PC-3 (cell line): Measurements from ENCODE around the gene EXD3. TPM values are rescaled to one million over a fixed set of nuclear protein-coding genes. Genes with fewer than 3 reads are reported as not detected.
"Not testable (repeated sequence)": the region's sequence is repeated elsewhere in the genome, so short reads cannot be mapped to it uniquely, and the experiment has no call there.

Source experiments
- ATAC-seq: fragments of 200-7000 bp; cut with Tn5 transposase; 2 replicates; pipeline ENCODE4 v1.9.1; 2020; ENCODE audit warnings: mild to moderate bottlenecking, moderate library complexity
- BruUV-seq: library from RNA; stranded (reverse); fragments of 400-500 nt; replicated peaks from 2 replicates; lab custom pipeline; 2021; lab: Mats Ljungman, UMichigan
- CTCF ChIA-PET: fragments of 300-600 bp; sonication (Branson Sonifier 250); formaldehyde crosslinking; loops from one replicate; lab custom pipeline; 2022; ENCODE audit warnings: antibody characterized with exemption; lab: Charles Lee
- POLR2A ChIA-PET: fragments of 300-600 bp; sonication (Branson Sonifier 250); formaldehyde crosslinking; loops from one replicate; lab custom pipeline; 2022; ENCODE audit warnings: antibody characterized with exemption; ENCODE audit not compliant: unreplicated experiment; lab: Charles Lee
- DNase-seq: peaks from one replicate; pipeline ENCODE4 v3.0.0-alpha.2; 2015
- H2AFZ ChIP-seq: fragments of 300-600 bp; sonication (generic); 2 replicates; pipeline ENCODE4 v1.6.0; 2016; ENCODE audit warnings: antibody characterized with exemption, low read length
- H3F3A ChIP-seq: fragments of 300-600 bp; sonication (generic); one replicate; pipeline ENCODE4 v1.6.0; 2017; ENCODE audit warnings: antibody characterized with exemption, low read length, control low read depth, mild to moderate bottlenecking; ENCODE audit not compliant: unreplicated experiment
- H3K27ac ChIP-seq: fragments of 300-600 bp; sonication (generic); 2 replicates; pipeline ENCODE4 v1.5.1; 2016; ENCODE audit warnings: mild to moderate bottlenecking, low read length
- H3K27me3 ChIP-seq: fragments of 300-600 bp; sonication (generic); 2 replicates; pipeline ENCODE4 v1.6.1; 2016; ENCODE audit warnings: low read length, mixed read lengths
- H3K36me3 ChIP-seq: fragments of 300-600 bp; sonication (generic); 2 replicates; pipeline ENCODE4 v1.6.1; 2016; ENCODE audit warnings: low read depth, mixed run types, low read length, mixed read lengths
- H3K4me1 ChIP-seq: fragments of 300-600 bp; sonication (generic); 2 replicates; pipeline ENCODE4 v1.5.1; 2016; ENCODE audit warnings: low read length; ENCODE audit not compliant: insufficient read depth
- H3K4me2 ChIP-seq: fragments of 300-600 bp; sonication (generic); 2 replicates; pipeline ENCODE4 v1.6.0; 2016; ENCODE audit warnings: low read length
- H3K4me3 ChIP-seq: fragments of 300-600 bp; sonication (generic); 2 replicates; pipeline ENCODE4 v1.5.1; 2016; ENCODE audit warnings: mild to moderate bottlenecking, low read length, mixed read lengths
- H3K79me2 ChIP-seq: fragments of 300-600 bp; sonication (generic); 2 replicates; pipeline ENCODE4 v1.6.1; 2017; ENCODE audit warnings: low read length, mixed read lengths
- H3K9ac ChIP-seq: fragments of 300-600 bp; sonication (generic); 2 replicates; pipeline ENCODE4 v1.6.0; 2016; ENCODE audit warnings: mild to moderate bottlenecking, low read length
- H3K9me2 ChIP-seq: fragments of 300-600 bp; sonication (generic); replicated peaks from 2 replicates; pipeline ENCODE4 v1.6.1; 2016; ENCODE audit warnings: mixed run types, low read length, mixed read lengths
- H3K9me3 ChIP-seq: fragments of 300-600 bp; sonication (generic); 2 replicates; pipeline ENCODE4 v1.6.1; 2016; ENCODE audit warnings: low read length, mixed read lengths
- H4K20me1 ChIP-seq: fragments of 300-600 bp; sonication (generic); 2 replicates; pipeline ENCODE4 v1.6.1; 2016; ENCODE audit warnings: low read length, mixed read lengths
- EZH2 ChIP-seq: fragments of 300-600 bp; sonication (generic); IDR thresholded peaks from one replicate; pipeline ENCODE4 v1.6.1; 2017; ENCODE audit warnings: antibody characterized with exemption, mild to moderate bottlenecking, low read length; ENCODE audit not compliant: unreplicated experiment
- EZH2phosphoT487 ChIP-seq: fragments of 300-600 bp; sonication (generic); IDR thresholded peaks from 2 replicates; pipeline ENCODE4 v1.6.1; 2018; ENCODE audit warnings: mild to moderate bottlenecking, antibody characterized with exemption, low read length, borderline replicate concordance
- intact Hi-C: fragments of 100-400 bp; cut with micrococcal nuclease; formaldehyde crosslinking; loops from 2 replicates; pipeline ENCODE4 v1.9.0; 2023
- total RNA-seq: library from RNA; depleted of rRNA; stranded (reverse); fragments of >200 nt; gene quantifications from 2 replicates; pipeline ENCODE4 v1.2.3, GENCODE V29; 2014
- TF ChIP-seq, protein P1 (sequence below): fragments of 300-600 bp; sonication (generic); conservative IDR thresholded peaks from 2 replicates; pipeline ENCODE4 v1.5.1; 2017; ENCODE audit warnings: antibody characterized with exemption, low read depth, mild to moderate bottlenecking, low read length

Gene EXD3
- total RNA-seq, 1 experiment from 2014 or later, result 1.9 TPM

DNA sequence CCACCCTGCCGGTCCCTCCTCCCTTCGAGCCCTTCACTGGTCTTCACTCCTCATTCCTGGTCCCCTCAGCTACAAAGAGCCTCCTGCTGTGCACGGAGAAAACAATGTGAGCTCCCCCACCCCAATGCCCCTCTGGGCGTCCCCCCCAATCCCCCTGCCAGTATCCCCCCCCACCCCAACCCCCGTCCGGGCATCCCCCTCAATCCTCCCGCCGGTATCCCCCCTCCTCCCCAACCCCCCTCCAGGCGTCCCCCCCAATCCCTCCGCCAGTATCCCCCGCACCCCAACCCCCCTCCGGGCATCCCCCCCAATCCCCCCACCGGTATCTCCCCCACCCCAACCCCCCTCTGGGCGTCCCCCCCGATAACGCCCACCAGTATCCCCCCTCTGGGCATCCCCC, 42.8 kb downstream of the EXD3 start:
- Histone ChIP-seq H3K9ac (no peak overlapping the region), H3K36me3 (no peaks in the 10 kb centered on the region), H3K4me1 (no peaks in the 10 kb centered on the region), H3K4me3 (no peak overlapping the region), H3K27ac (no peak overlapping the region), H3K9me3 (no peaks in the 10 kb centered on the region), H3K4me2 (no peak overlapping the region), H4K20me1 (no peaks in the 10 kb centered on the region), H3K79me2 (no peaks in the 10 kb centered on the region), H3K9me2 (no peaks in the 10 kb centered on the region), H3K27me3 (no peaks in the 10 kb centered on the region), H3F3A (no peaks in the 10 kb centered on the region), H2AFZ (no peak overlapping the region)
- no peak for TF ChIP-seq EZH2phosphoT487
- no peak for TF ChIP-seq EZH2
- intact Hi-C loops, result no loop called here
- DNase-seq (no peak), ATAC-seq (no peak)
- BruUV-seq, result no TSS peak
- CTCF ChIA-PET, result no interaction called here
- POLR2A ChIA-PET, result no interaction called here

DNA sequence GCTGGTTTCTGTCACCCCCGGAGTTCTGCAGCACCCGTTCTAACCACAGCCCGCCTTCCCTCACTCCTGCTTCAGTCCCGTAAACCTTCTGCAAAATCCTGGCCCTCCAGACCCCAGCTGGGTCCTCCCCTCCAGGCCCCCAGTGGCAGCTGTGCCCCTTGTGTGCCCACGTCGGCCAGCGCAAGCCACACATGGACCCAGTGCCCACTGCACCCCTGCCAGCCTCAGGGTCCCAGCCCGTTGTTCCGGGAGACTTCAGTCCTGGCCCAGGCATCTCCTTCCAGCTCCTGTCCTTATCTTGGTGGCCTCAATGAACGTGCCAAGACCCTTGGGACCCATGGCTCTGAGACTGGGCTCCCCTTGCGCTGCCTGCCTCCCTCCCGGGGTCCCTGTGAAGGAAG, 43.2 kb downstream of the EXD3 start:
- Histone ChIP-seq H3K9me3 (no peaks in the 10 kb centered on the region), H3K27ac (no peak overlapping the region), H3K4me1 (no peaks in the 10 kb centered on the region), H3K9ac (no peak overlapping the region), H3K27me3 (no peaks in the 10 kb centered on the region), H4K20me1 (no peaks in the 10 kb centered on the region), H2AFZ (no peak overlapping the region), H3K4me3 (no peak overlapping the region), H3K36me3 (no peaks in the 10 kb centered on the region), H3K4me2 (no peak overlapping the region), H3K9me2 (no peaks in the 10 kb centered on the region), H3F3A (no peaks in the 10 kb centered on the region), H3K79me2 (no peaks in the 10 kb centered on the region)
- no peak for ATAC-seq
- ChIA-PET POLR2A (no interaction called here), CTCF (no interaction called here)
- intact Hi-C loops, result no loop called here
- TF ChIP-seq EZH2 (no peak), EZH2phosphoT487 (no peak)
- TF ChIP-seq, protein P1, sequence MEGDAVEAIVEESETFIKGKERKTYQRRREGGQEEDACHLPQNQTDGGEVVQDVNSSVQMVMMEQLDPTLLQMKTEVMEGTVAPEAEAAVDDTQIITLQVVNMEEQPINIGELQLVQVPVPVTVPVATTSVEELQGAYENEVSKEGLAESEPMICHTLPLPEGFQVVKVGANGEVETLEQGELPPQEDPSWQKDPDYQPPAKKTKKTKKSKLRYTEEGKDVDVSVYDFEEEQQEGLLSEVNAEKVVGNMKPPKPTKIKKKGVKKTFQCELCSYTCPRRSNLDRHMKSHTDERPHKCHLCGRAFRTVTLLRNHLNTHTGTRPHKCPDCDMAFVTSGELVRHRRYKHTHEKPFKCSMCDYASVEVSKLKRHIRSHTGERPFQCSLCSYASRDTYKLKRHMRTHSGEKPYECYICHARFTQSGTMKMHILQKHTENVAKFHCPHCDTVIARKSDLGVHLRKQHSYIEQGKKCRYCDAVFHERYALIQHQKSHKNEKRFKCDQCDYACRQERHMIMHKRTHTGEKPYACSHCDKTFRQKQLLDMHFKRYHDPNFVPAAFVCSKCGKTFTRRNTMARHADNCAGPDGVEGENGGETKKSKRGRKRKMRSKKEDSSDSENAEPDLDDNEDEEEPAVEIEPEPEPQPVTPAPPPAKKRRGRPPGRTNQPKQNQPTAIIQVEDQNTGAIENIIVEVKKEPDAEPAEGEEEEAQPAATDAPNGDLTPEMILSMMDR, result no peak
- DNase-seq, result no peak
- no TSS peak for BruUV-seq

DNA sequence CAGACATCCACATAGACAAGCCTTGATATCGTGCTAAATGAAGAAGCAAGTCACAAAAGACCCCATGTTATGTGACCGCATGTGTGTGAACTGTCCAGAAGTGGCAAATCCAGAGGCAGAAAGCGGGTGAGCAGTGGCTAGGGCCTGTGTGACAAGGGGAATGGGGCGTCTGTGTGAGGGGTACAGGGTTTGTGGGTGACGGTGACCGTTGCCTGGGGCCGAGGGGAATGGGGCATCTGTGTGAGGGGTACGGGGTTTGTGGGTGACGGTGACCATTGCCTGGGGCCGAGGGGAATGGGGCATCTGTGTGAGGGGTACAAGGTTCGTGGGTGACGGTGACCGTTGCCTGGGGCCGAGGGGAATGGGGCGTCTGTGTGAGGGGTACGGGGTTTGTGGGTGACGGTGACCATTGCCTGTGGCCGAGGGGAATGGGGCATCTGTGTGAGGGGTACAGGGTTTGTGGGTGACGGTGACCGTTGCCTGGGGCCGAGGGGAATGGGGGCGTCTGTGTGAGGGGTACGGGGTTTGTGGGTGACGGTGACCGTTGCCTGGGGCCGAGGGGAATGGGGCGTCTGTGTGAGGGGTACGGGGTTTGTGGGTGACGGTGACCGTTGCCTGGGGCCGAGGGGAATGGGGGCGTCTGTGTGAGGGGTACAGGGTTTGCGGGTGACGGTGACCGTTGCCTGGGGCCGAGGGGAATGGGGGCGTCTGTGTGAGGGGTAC, 44.1 kb downstream of the EXD3 start:
- H3K4me3 ChIP-seq, H2AFZ ChIP-seq, CTCF ChIA-PET, H4K20me1 ChIP-seq, H3K27me3 ChIP-seq, H3F3A ChIP-seq, H3K4me2 ChIP-seq, H3K9ac ChIP-seq, H3K4me1 ChIP-seq, intact Hi-C loops, BruUV-seq, H3K9me2 ChIP-seq, DNase-seq, POLR2A ChIA-PET, H3K79me2 ChIP-seq, ATAC-seq, H3K27ac ChIP-seq, H3K9me3 ChIP-seq, H3K36me3 ChIP-seq: not testable (repeated sequence)

DNA sequence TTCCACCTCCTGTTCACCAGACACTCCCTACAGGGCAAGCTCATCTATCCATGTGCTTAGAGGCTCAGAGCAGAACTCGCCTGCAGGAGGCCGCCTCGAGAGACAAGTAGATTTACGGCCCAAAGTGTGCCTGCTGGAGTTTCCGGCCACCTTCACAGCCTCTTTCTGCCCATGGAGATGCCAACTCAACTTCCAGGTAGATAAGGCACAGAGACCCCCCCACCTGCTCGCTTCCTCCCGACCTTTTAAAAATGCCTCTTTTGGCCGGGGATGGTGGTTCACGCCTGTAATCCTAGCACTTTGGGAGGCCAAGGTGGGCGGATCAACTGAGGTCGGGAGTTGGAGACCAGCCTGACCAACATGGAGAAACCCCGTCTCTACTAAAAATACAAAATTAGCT, 46.6 kb downstream of the EXD3 start:
- no peaks in the 10 kb centered on the region for H4K20me1 ChIP-seq
- H3K27ac ChIP-seq, result no peak overlapping the region
- intact Hi-C loops, result no loop called here
- ATAC-seq (no peak), DNase-seq (no peak)
- POLR2A ChIA-PET, result no interaction called here
- no peaks in the 10 kb centered on the region for H3K9me2 ChIP-seq
- H3K4me3 ChIP-seq, result no peak overlapping the region
- H3K36me3 ChIP-seq, result no peaks in the 10 kb centered on the region
- BruUV-seq, result no TSS peak
- no peak overlapping the region for H3K4me2 ChIP-seq
- no peaks in the 10 kb centered on the region for H3F3A ChIP-seq
- no peaks in the 10 kb centered on the region for H3K9me3 ChIP-seq
- H3K79me2 ChIP-seq, result no peaks in the 10 kb centered on the region
- no peaks in the 10 kb centered on the region for H3K27me3 ChIP-seq
- CTCF ChIA-PET, result no interaction called here
- H3K9ac ChIP-seq, result no peak overlapping the region
- no peak overlapping the region for H2AFZ ChIP-seq
- no peaks in the 10 kb centered on the region for H3K4me1 ChIP-seq
- TF ChIP-seq, protein P1, result no peak
- TF ChIP-seq EZH2phosphoT487, result no peak
- TF ChIP-seq EZH2, result no peak
